ENCODE results near the gene C6orf47. TPM values are rescaled to one million over a fixed set of nuclear protein-coding genes. Genes with fewer than 3 reads are reported as not detected.

C6orf47 gene
- total and polyA plus RNA-seq, 2 of the 8 experiments (the other 6 are each of a cell fraction or from before 2014, with no cell fraction given) = 4.7 to 14.6 TPM

- 97% methylated on average over 10 of the region's 10 CpGs; no CpG with 5 or more reads in 1 of the 2 experiments for WGBS, 2 experiments (ENCODE audit: extremely low coverage in 1 of 2, insufficient coverage in 1 of 2, insufficient read length in 1 of 2, insufficient replicate concordance in 2 of 2, low coverage in 1 of 2, low lambda C conversion rate in 2 of 2, missing lambda C conversion rate in 1 of 2)
- Histone ChIP-seq H2BK20ac (ENCODE audit: low read length) (no peak overlapping the region), H3K27ac (ENCODE audit: low read depth, low read length) (no peak overlapping the region), H2AK5ac (ENCODE audit: low read depth, low read length) (no peak overlapping the region), H3K23me2 (ENCODE audit: low read depth, low read length) (peaks cover 5% of the 10 kb centered on the region; the same call in 1 of the 2 replicates), H3K27me3 (replicated peaks in 1 of 4; ENCODE audit: control insufficient read depth in 3 of 4, extremely low read depth in 1 of 4, insufficient read depth in 3 of 4, low read length in 3 of 4) (no peaks in the 10 kb centered on the region), H3K4me1 (replicated peaks in 1 of 4; ENCODE audit: control insufficient read depth in 3 of 4, insufficient read depth in 4 of 4, low read length in 3 of 4) (peaks cover 0 to 2% (median 0%) of the 10 kb centered on the region in 4 experiments; a peak in 1 of 7 replicates), H3K56ac (replicated peaks; ENCODE audit: insufficient read length, low read depth, low read length) (no peak overlapping the region), H3K79me1 (ENCODE audit: low read depth, low read length) (peaks cover 15% of the 10 kb centered on the region; the same call in 1 of the 2 replicates), H4K91ac (replicated peaks; ENCODE audit: insufficient read length, low read length) (no peak overlapping the region), H2AFZ (ENCODE audit: low read length) (no peak overlapping the region), H3K9me3 (ENCODE audit: insufficient read depth in 2 of 2, low read depth in 1 of 2, low read length in 1 of 2) (no peaks in the 10 kb centered on the region), H3K4me3 (ENCODE audit: extremely low read depth in 1 of 4, insufficient read depth in 2 of 4, low read depth in 3 of 4, low read length in 4 of 4) (no peak overlapping the region), H4K8ac (ENCODE audit: extremely low read depth, insufficient read depth, low read length) (peak overlapping the region; percentile 59; the same call in 1 of the 2 replicates), H3K23ac (ENCODE audit: insufficient read length) (no peak overlapping the region), H2BK15ac (ENCODE audit: low read length) (no peak overlapping the region), H2BK12ac (ENCODE audit: low read depth, low read length) (no peak overlapping the region), H3K9ac (replicated peaks in 1 of 4; ENCODE audit: extremely low read depth in 1 of 4, low read depth in 3 of 4, low read length in 3 of 4) (no peak overlapping the region), H3K79me2 (ENCODE audit: control insufficient read depth in 1 of 2, insufficient read depth in 2 of 2, low read length in 2 of 2) (peaks cover 24 to 46% of the 10 kb centered on the region in 2 experiments), H2BK120ac (replicated peaks; ENCODE audit: low read depth, low read length) (no peak overlapping the region), H2BK5ac (ENCODE audit: low read depth, low read length) (no peak overlapping the region), H4K5ac (ENCODE audit: insufficient read length, low read depth, low read length) (no peak overlapping the region), H4K20me1 (replicated peaks in 1 of 2; ENCODE audit: control insufficient read depth in 1 of 2, insufficient read depth in 2 of 2, low read length in 2 of 2) (peaks cover 4 to 21% of the 10 kb centered on the region in 2 experiments), H3K14ac (ENCODE audit: insufficient read length) (no peak overlapping the region), H3K4me2 (ENCODE audit: insufficient read depth in 1 of 2, low read depth in 2 of 2, low read length in 2 of 2) (no peak overlapping the region), H3K36me3 (ENCODE audit: control insufficient read depth in 2 of 4, insufficient read depth in 4 of 4, low read length in 3 of 4) (peaks cover 58 to 72% (median 62%) of the 10 kb centered on the region in 4 experiments), H3K18ac (ENCODE audit: extremely low read depth, low read length) (no peak overlapping the region), H3K4ac (replicated peaks; ENCODE audit: insufficient read length, low read depth, low read length) (no peak overlapping the region)
- TF ChIP-seq SUZ12 (IDR thresholded peaks at IDR 0.05; ENCODE audit: low read length) (no peak), HDAC6 (IDR thresholded peaks at IDR 0.05; ENCODE audit: low read depth, low read length) (no peak), ASH2L (IDR thresholded peaks at IDR 0.05; ENCODE audit: low read length) (no peak), ATF3 (IDR thresholded peaks at IDR 0.05; ENCODE audit: insufficient read depth, low read depth, low read length) (no peak), SIN3A (conservative IDR thresholded peaks at IDR 0.05 in 1 of 2, IDR thresholded peaks at IDR 0.05 in 1 of 2; ENCODE audit: low read depth in 1 of 2, low read length in 2 of 2) (no peak)
- CTCF ChIA-PET (ENCODE audit: partially characterized antibody) = interaction anchor here (0.6 to 2.7 kb wide), 2 partner anchors 77 to 117 kb away, joined by 3 to 9 read pairs; partner anchors contain the start of genes ATP6V1G2 and NFKBIL1
- DNase-seq (ENCODE audit: low read depth in 1 of 2, low spot score in 2 of 2) (no peak), FAIRE-seq (no peak)
- POLR2A ChIA-PET (ENCODE audit: partially characterized antibody) = interaction anchor here (0.6 to 34.9 kb wide), 6 partner anchors 15 to 92 kb away, joined by 3 to 883 read pairs (median 105); partner anchors contain the start of genes APOM, ATP6V1G2, BAG6 and C6orf47
Observed at GRCh38 chr6:31624070-31624469, 36.5 kb downstream of the C6orf47 start.
